Transverse colon (tissue), 4 donors: Measurements from ENCODE around the gene CDS1. TPM values are rescaled to one million over a fixed set of nuclear protein-coding genes. Genes with fewer than 3 reads are reported as not detected.

Experiments used
- DNase-seq: peaks from one replicate; pipeline ENCODE4 v3.0.0-alpha.2; 2019
- H3K27ac ChIP-seq, 4 donors: fragments of 200-600 bp; sonication (generic); 2 replicates each; pipeline ENCODE4 v1.5.1; 2016 to 2018; ENCODE audit warnings: inconsistent platforms in 4 of 4
- H3K27me3 ChIP-seq: fragments of 200-600 bp; sonication (generic); 2 replicates; pipeline ENCODE4 v1.5.1; 2017; ENCODE audit warnings: inconsistent platforms
- H3K36me3 ChIP-seq, 4 donors: fragments of 200-600 bp; sonication (generic); 2 replicates each; pipeline ENCODE4 v1.5.1; 2017 to 2019; ENCODE audit warnings: inconsistent platforms in 4 of 4
- H3K4me1 ChIP-seq, 4 donors: fragments of 200-600 bp; sonication (generic); 2 replicates each; pipeline ENCODE4 v1.5.1; 2017 to 2020; ENCODE audit warnings: inconsistent platforms in 4 of 4
- H3K4me3 ChIP-seq, 4 donors: fragments of 200-600 bp; sonication (generic); 1 replicate in 1 of 4; 2 replicates in 3 of 4; pipeline versions ENCODE4 v1.5.1 to v1.6.1; 2017 to 2019; ENCODE audit warnings: inconsistent platforms in 4 of 4
- H3K9me3 ChIP-seq, 2 donors: fragments of 200-600 bp; sonication (generic); 2 replicates each; pipeline ENCODE4 v1.5.1; 2017 to 2019; ENCODE audit warnings: inconsistent platforms in 2 of 2
- CTCF ChIP-seq, 5 experiments: fragments of 200-600 bp in 3 of 5; fragments of 450-650 bp in 2 of 5; sonication (generic) in 3 of 5; IDR thresholded peaks; 1 replicate in 2 of 5; 2 replicates in 3 of 5; pipeline ENCODE4 v1.5.1; 2016 to 2017; ENCODE audit warnings: antibody characterized with exemption in 5 of 5, inconsistent platforms in 3 of 5, mild to moderate bottlenecking in 2 of 5, moderate library complexity in 1 of 5
- EP300 ChIP-seq: sonication (generic); formaldehyde crosslinking; IDR thresholded peaks from one replicate; pipeline ENCODE4 v1.6.1; 2017; ENCODE audit warnings: antibody characterized with exemption, low read depth
- POLR2A ChIP-seq: fragments of 450-650 bp; IDR thresholded peaks from one replicate; pipeline ENCODE4 v1.6.1; 2016; ENCODE audit warnings: antibody characterized with exemption, mild to moderate bottlenecking, moderate library complexity
- POLR2AphosphoS5 ChIP-seq, 3 donors: sonication (generic); formaldehyde crosslinking; IDR thresholded peaks; one replicate each; pipeline ENCODE4 v1.6.1; 2016; ENCODE audit warnings: antibody characterized with exemption in 3 of 3
- WGBS, 2 donors: methylation state at CpG; one replicate each; pipeline ENCODE4 v1.1.5; 2018; ENCODE audit warnings: low coverage in 1 of 2; 5-methylcytosine and 5-hydroxymethylcytosine counted together
- in situ Hi-C, 4 donors: fragments of 200-750 bp; cut with MboI; loops; one replicate each; pipeline versions ENCODE4 v1.15.0 to v1.15.1; 2017; ENCODE audit warnings: low sequenced_read_pairs in 3 of 4, low pct_ligation_motif_present in 1 of 4, low pct_unique_long_range_greater_than_20kb in 1 of 4
- intact Hi-C: fragments of 100-400 bp; cut with DNase I; formaldehyde crosslinking; loops from one replicate; pipeline ENCODE4 v1.15.1; 2023; ENCODE audit warnings: low total_unique reads
- total RNA-seq, 4 donors: library from RNA; depleted of rRNA; stranded (reverse); fragments of >200 nt; gene quantifications; one replicate each; pipeline ENCODE4 v1.1.0, GENCODE V29; 2016

CDS1 gene
- total RNA-seq, 4 donors from 2014 or later, result 21.6 to 44.0 (median 34.5) TPM

GRCh38 chr4:84623661-84624060 lies 40.7 kb downstream of the CDS1 start:
- H3K27me3 ChIP-seq, result no peaks in the 10 kb centered on the region
- H3K4me3 ChIP-seq, result no peak overlapping the region
- WGBS, 2 donors, result 81 to 92% methylated on average over 8 to 11 of the region's 11 CpGs
- intact Hi-C loops (no loop called here), in situ Hi-C loops (no loop called here)
- no peak for TF ChIP-seq EP300
- no peak for TF ChIP-seq CTCF (IDR thresholded peaks at IDR 0.05)
- TF ChIP-seq POLR2AphosphoS5 (IDR thresholded peaks at IDR 0.05), result no peak
- no peaks in the 10 kb centered on the region for H3K4me1 ChIP-seq
- H3K27ac ChIP-seq, result no peak overlapping the region
- DNase-seq, result no peak
- H3K9me3 ChIP-seq, result no peaks in the 10 kb centered on the region
- no peaks in the 10 kb centered on the region for H3K36me3 ChIP-seq

- no peaks in the 10 kb centered on the region for H3K36me3 ChIP-seq
- no peak for DNase-seq
- in situ Hi-C loops (no loop called here), intact Hi-C loops (no loop called here)
- no peaks in the 10 kb centered on the region for H3K4me1 ChIP-seq
- no peak overlapping the region for H3K4me3 ChIP-seq
- TF ChIP-seq CTCF (IDR thresholded peaks at IDR 0.05), result no peak
- TF ChIP-seq EP300, result no peak
- H3K27me3 ChIP-seq, result no peaks in the 10 kb centered on the region
- no peak overlapping the region for H3K27ac ChIP-seq
- 82 to 93% methylated on average over 5 of the region's 5 CpGs for WGBS, 2 donors
- H3K9me3 ChIP-seq, result no peaks in the 10 kb centered on the region
These were observed 43.7 kb downstream of the CDS1 start for GRCh38 chr4:84626673-84627072.

GRCh38 chr4:84631573-84631972 lies 48.6 kb downstream of the CDS1 start:
- TF ChIP-seq POLR2AphosphoS5 (IDR thresholded peaks at IDR 0.05) (no peak), POLR2A (no peak), EP300 (no peak), CTCF (IDR thresholded peaks at IDR 0.05) (no peak)
- 76 to 87% methylated on average over 3 of the region's 3 CpGs for WGBS, 2 donors
- intact Hi-C loops, result no loop called here
- Histone ChIP-seq H3K9me3 (no peaks in the 10 kb centered on the region), H3K27me3 (no peaks in the 10 kb centered on the region), H3K4me1 (no peaks in the 10 kb centered on the region), H3K4me3 (no peak overlapping the region), H3K36me3 (no peaks in the 10 kb centered on the region), H3K27ac (no peak overlapping the region)
- no peak for DNase-seq
- in situ Hi-C loops, result no loop called here

- WGBS, 2 donors, result 88 to 94% methylated on average over 2 of the region's 2 CpGs
- no peaks in the 10 kb centered on the region for H3K27me3 ChIP-seq
- H3K9me3 ChIP-seq, result no peaks in the 10 kb centered on the region
- intact Hi-C loops, result no loop called here
- no peaks in the 10 kb centered on the region for H3K4me1 ChIP-seq
- peaks cover 0 to 1% (median 0%) of the 10 kb centered on the region in 4 donors for H3K36me3 ChIP-seq
- DNase-seq, result no peak
- no peak overlapping the region for H3K27ac ChIP-seq
- in situ Hi-C loops, result no loop called here
- no peak for TF ChIP-seq EP300
- TF ChIP-seq CTCF (IDR thresholded peaks at IDR 0.05), result no peak
- no peak for TF ChIP-seq POLR2A
- TF ChIP-seq POLR2AphosphoS5 (IDR thresholded peaks at IDR 0.05), result no peak
- no peak overlapping the region for H3K4me3 ChIP-seq
These were observed 49.2 kb downstream of the CDS1 start for GRCh38 chr4:84632092-84632491.
